Naive thymus-derived CD8-positive, alpha-beta T cell (primary cell): ENCODE data around the gene EOLA1. TPM values are rescaled to one million over a fixed set of nuclear protein-coding genes. Genes with fewer than 3 reads are reported as not detected.
"Not testable (repeated sequence)": the region's sequence is repeated elsewhere in the genome, so short reads cannot be mapped to it uniquely, and the experiment has no call there.

Source experiments
- ATAC-seq, 2 donors: fragments of 150-1000 bp; cut with Tn5 transposase in 1 of 2; sonication (Bioruptor Pico), chemical (Tn5 transposase) in 1 of 2; 1 replicate in 1 of 2; 2 replicates in 1 of 2; pipeline ENCODE4 v1.10.0; 2021; ENCODE audit warnings: mild to moderate bottlenecking in 2 of 2, moderate library complexity in 2 of 2
- POLR2A ChIA-PET: fragments of 350-600 bp; sonication (Branson Sonifier 250); formaldehyde crosslinking; loops from one replicate; lab custom pipeline; 2021; ENCODE audit warnings: antibody characterized with exemption; lab: Charles Lee
- DNase-seq, 10 donors: peaks; one replicate each; pipeline versions ENCODE4 v3.0.0 to v3.0.0-alpha.2; 2020 to 2022
- H3K27ac Mint-ChIP-seq, 10 donors: one replicate each; pipeline ENCODE4 v1.8.0; 2020 to 2022; ENCODE audit warnings: mild to moderate bottlenecking in 10 of 10, mixed read lengths in 10 of 10, moderate library complexity in 4 of 10, inconsistent platforms in 1 of 10
- H3K27me3 Mint-ChIP-seq, 5 donors: one replicate each; pipeline ENCODE4 v1.8.0; 2021 to 2022; ENCODE audit warnings: mixed read lengths in 5 of 5
- H3K36me3 Mint-ChIP-seq, 3 donors: one replicate each; pipeline ENCODE4 v1.8.0; 2020 to 2022; ENCODE audit warnings: mixed read lengths in 3 of 3, mild to moderate bottlenecking in 2 of 3, inconsistent platforms in 1 of 3
- H3K4me1 Mint-ChIP-seq, 4 donors: one replicate each; pipeline ENCODE4 v1.8.0; 2021 to 2022; ENCODE audit warnings: mixed read lengths in 4 of 4
- H3K4me3 Mint-ChIP-seq, 10 donors: one replicate each; pipeline ENCODE4 v1.8.0; 2020 to 2022; ENCODE audit warnings: mild to moderate bottlenecking in 10 of 10, mixed read lengths in 10 of 10, moderate library complexity in 6 of 10, inconsistent platforms in 1 of 10
- H3K9me3 Mint-ChIP-seq, 9 donors: one replicate each; pipeline ENCODE4 v1.8.0; 2020 to 2022; ENCODE audit warnings: mixed read lengths in 9 of 9, mild to moderate bottlenecking in 3 of 9, inconsistent platforms in 1 of 9, moderate library complexity in 1 of 9
- polyA plus RNA-seq, 3 donors: library from polyadenylated mRNA; unstranded; fragments of 300-500 nt; fragmentation: Illumina TruSeq; gene quantifications; one replicate each; pipeline ENCODE4 v1.2.3, GENCODE V29; 2021
- total RNA-seq, 8 experiments: library from RNA in 2 of 8; stranded (reverse) in 2 of 8; gene quantifications; one replicate each; pipeline ENCODE4 v1.2.3 and lab custom pipeline; 2021 to 2026

EOLA1 gene
- total and polyA plus RNA-seq, 5 experiments from 2014 or later: 22.1 to 35.3 (median 24.4) TPM

DNA sequence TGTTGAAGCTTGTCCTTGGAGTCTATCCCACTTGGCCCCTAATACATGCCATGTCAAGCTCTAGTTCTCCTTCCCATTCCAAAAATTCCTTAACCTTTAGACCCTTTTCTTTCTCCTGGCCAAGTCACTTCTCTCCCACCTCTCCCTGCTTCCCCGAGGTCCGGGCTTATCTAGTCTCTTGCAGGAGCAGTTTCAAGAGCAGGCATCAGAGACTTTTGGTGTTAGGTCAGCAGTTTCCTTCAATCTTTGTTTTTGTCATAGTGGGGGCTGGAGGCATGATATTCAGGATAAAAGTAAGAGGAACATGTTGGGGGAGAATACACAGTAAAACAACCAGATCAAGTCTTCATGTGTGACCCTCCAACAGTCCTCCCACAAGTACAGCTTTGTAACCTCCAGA is 24.2 kb upstream of the EOLA1 start:
- Mint-ChIP-seq H3K27ac (peak overlapping the region in 1 of 10 donors; percentile 74), H3K9me3 (no peaks in the 10 kb centered on the region), H3K4me1 (peaks cover 10 to 45% (median 32%) of the 10 kb centered on the region in 4 donors), H3K27me3 (peaks cover 0 to 4% (median 0%) of the 10 kb centered on the region in 5 donors), H3K36me3 (peaks cover 0 to 2% (median 0%) of the 10 kb centered on the region in 3 donors), H3K4me3 (no peak overlapping the region)
- DNase-seq (no peak), ATAC-seq (no peak)
- POLR2A ChIA-PET: no interaction called here

DNA sequence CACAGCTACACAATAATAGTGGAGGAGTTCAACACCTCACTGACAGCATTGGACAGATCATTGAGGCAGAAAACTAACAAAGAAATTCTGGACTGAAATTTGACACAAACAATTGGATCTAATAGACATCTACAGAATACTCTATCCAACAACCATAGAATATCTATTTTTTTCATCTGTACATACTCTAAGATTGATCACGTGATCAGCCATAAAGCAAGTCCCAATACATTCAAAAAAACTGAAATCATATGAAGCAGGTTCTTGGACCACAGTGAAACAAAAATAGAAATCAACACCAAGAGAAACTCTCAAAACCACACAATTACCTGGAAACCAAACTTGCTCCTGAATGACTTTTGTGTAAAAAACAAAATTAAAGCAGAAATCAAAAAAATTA is 23.5 kb upstream of the EOLA1 start:
- Mint-ChIP-seq H3K27ac (no peak overlapping the region), H3K9me3 (no peaks in the 10 kb centered on the region), H3K27me3 (peaks cover 0 to 4% (median 0%) of the 10 kb centered on the region in 5 donors), H3K4me1 (peaks cover 12 to 49% (median 37%) of the 10 kb centered on the region in 4 donors), H3K4me3 (no peak overlapping the region), H3K36me3 (peaks cover 0 to 2% (median 0%) of the 10 kb centered on the region in 3 donors)
- no peak for ATAC-seq
- no peak for DNase-seq
- POLR2A ChIA-PET: no interaction called here

DNA sequence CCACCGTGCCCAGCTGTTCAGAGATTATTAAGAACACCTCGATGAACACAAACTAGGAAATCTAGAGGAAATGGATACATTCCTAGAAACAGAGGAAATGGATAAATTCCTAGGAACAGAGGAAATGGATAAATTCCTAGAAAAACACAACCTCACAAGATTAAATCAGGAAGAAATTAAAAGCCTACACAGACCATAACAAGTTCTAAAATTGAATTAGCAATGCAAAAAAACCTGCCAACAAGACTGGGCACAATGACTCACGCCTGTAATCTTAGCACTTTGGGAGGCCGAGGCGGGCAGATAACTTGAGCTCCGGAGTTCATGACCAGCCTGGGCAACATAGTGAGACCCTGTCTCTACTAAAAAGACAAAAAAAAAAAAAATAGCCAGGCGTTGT is 22.6 kb upstream of the EOLA1 start:
- Mint-ChIP-seq H3K36me3 (peaks cover 0 to 2% (median 0%) of the 10 kb centered on the region in 3 donors), H3K4me1 (peaks cover 11 to 49% (median 40%) of the 10 kb centered on the region in 4 donors), H3K27ac (no peak overlapping the region), H3K27me3 (peaks cover 0 to 4% (median 0%) of the 10 kb centered on the region in 5 donors), H3K9me3 (no peaks in the 10 kb centered on the region), H3K4me3 (no peak overlapping the region)
- ATAC-seq (no peak), DNase-seq (no peak)
- POLR2A ChIA-PET: interaction anchor here (1.4 kb wide), 1 partner anchor 13 kb away, joined by 3 read pairs; the partner anchor contains the start of gene IDS

- H3K36me3 Mint-ChIP-seq, ATAC-seq, DNase-seq, H3K27me3 Mint-ChIP-seq, H3K9me3 Mint-ChIP-seq: not testable (repeated sequence)
- Mint-ChIP-seq H3K27ac (peak overlapping the region in 9 of 10 donors; percentile 18 to 92 (median 70)), H3K4me3 (peak overlapping the region in 8 of 10 donors; percentile 31 to 87 (median 58)), H3K4me1 (peaks cover 11 to 40% (median 32%) of the 10 kb centered on the region in 4 donors)
- POLR2A ChIA-PET: interaction anchor here (2.4 to 2.6 kb wide), 3 partner anchors 8 to 19 kb away, joined by 8 to 16 read pairs (median 14); partner anchors contain the start of genes EOLA1 and IDS
These were observed 20.1 kb upstream of the EOLA1 start for GRCh38 chrX:149520636-149521277.

DNA sequence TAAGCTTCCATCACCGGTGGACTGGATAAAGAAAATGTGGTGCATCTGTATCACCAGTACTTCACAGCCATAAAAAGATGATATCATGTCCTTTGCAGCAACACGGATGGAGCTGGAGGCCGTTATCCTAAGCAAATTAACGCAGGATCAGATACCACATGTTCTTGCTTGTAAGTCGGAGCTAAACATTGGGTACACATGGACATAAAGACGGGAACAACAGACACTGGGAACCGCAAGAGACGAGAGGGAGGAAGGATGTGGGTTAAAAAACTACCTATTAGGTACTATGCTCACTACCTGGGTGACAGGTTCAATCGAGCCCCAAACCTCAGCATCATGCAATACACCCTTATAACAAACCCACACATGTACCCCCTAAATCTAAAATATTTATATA is 19.4 kb upstream of the EOLA1 start:
- ATAC-seq (peak; percentile 30 to 51), DNase-seq (peak in 8 of 10 donors; percentile 31 to 66 (median 44))
- POLR2A ChIA-PET: interaction anchor here (1.1 to 2.6 kb wide), 4 partner anchors 9 to 419 kb away, joined by 3 to 16 read pairs (median 11); partner anchors contain the start of genes EOLA1 and IDS
- H3K36me3 Mint-ChIP-seq: peaks cover 0 to 2% (median 0%) of the 10 kb centered on the region in 3 donors
- H3K4me1 Mint-ChIP-seq: peaks cover 8 to 43% (median 31%) of the 10 kb centered on the region in 4 donors
- peaks cover 0 to 4% (median 0%) of the 10 kb centered on the region in 5 donors for H3K27me3 Mint-ChIP-seq
- peak overlapping the region in 9 of 10 donors; percentile 19 to 87 (median 59) for H3K4me3 Mint-ChIP-seq
- no peaks in the 10 kb centered on the region for H3K9me3 Mint-ChIP-seq
- peak overlapping the region in 9 of 10 donors; percentile 18 to 92 (median 85) for H3K27ac Mint-ChIP-seq

DNA sequence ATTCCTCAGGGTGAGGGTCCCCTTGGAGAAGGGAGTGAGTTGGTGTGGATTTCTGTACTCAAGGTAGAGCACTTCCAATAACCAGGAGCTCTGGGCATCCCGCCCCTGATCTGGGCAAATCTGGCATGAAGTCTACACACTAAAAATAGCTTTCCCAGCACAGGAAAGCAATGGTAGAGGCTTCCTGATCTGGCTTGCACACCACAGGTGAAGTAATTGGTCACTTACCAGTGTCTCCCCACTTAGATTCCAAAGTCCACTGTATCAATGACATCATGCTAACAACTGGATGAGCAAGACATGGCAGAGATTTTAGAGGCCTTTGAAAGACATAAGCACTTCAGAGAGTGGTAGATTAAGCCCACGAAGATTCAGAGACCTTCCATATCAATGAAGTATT is 17.9 kb upstream of the EOLA1 start:
- H3K27ac Mint-ChIP-seq: peak overlapping the region in 5 of 10 donors; percentile 24 to 87 (median 66)
- H3K9me3 Mint-ChIP-seq: no peaks in the 10 kb centered on the region
- POLR2A ChIA-PET: interaction anchor here (2.4 to 2.6 kb wide), 3 partner anchors 10 to 18 kb away, joined by 8 to 16 read pairs (median 14); partner anchors contain the start of genes EOLA1 and IDS
- peaks cover 10 to 49% (median 34%) of the 10 kb centered on the region in 4 donors for H3K4me1 Mint-ChIP-seq
- peaks cover 0 to 4% (median 0%) of the 10 kb centered on the region in 5 donors for H3K27me3 Mint-ChIP-seq
- no peak overlapping the region for H3K4me3 Mint-ChIP-seq
- H3K36me3 Mint-ChIP-seq: peaks cover 0 to 2% (median 0%) of the 10 kb centered on the region in 3 donors
- ATAC-seq (no peak), DNase-seq (no peak)

DNA sequence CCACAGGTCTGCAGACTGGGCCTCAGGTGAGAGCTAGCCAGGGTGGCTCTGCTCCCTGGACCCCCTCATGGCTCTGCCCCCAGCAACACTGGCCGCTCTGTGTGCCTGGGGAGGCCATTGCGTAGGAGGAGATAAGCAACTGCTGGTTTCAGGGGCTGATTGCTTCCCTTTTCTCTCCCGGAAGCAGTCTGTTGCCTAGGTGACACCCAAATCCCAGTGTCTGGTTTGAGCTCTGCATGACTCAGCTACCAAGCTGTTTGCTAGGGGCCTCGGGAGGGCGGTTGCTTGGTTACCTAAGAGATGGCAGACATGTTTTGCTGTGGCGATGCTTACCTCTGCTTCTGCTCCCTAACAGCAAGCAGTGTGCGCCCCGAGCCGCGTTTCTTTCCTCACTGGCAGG is 15.4 kb upstream of the EOLA1 start:
- Mint-ChIP-seq H3K4me3 (peak overlapping the region in 6 of 10 donors; percentile 15 to 66 (median 38)), H3K27ac (peak overlapping the region; percentile 61 to 96 (median 93)), H3K4me1 (peaks cover 8 to 46% (median 31%) of the 10 kb centered on the region in 4 donors)
- H3K27me3 Mint-ChIP-seq, H3K36me3 Mint-ChIP-seq, H3K9me3 Mint-ChIP-seq: not testable (repeated sequence)
- POLR2A ChIA-PET: interaction anchor here (1.1 to 2.6 kb wide), 3 partner anchors 12 to 20 kb away, joined by 4 to 23 read pairs (median 6); partner anchors contain the start of genes EOLA1 and IDS
- peak; percentile 71 to 79 for ATAC-seq
- DNase-seq: peak; percentile 34 to 93 (median 74)

DNA sequence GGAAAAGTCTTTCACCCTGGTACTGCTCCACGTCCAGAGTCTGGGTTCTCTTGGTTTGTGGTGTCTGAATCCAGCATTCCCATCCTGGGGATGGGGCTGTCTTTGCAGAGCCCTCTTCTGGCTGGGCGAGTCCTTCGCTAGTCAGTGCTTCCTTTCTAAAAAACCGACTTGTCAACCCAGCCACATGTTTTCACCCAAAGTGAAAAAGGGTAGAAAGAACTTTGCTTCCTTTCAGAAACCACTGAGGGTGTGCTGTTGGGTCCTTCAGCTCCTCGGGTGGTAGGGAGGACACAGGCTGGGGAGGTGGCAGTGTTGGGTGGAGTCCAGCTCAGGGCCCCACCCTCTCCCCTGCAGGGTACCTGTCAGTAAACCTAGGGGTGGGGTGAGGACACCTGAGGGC is 14.9 kb upstream of the EOLA1 start:
- H3K36me3 Mint-ChIP-seq, H3K27me3 Mint-ChIP-seq, H3K9me3 Mint-ChIP-seq: not testable (repeated sequence)
- POLR2A ChIA-PET: interaction anchor here (1.3 to 2.6 kb wide), 2 partner anchors 14 to 21 kb away, joined by 6 to 23 read pairs; partner anchors contain the start of genes EOLA1 and IDS
- peaks cover 7 to 40% (median 27%) of the 10 kb centered on the region in 4 donors for H3K4me1 Mint-ChIP-seq
- H3K4me3 Mint-ChIP-seq: peak overlapping the region in 9 of 10 donors; percentile 31 to 66 (median 56)
- H3K27ac Mint-ChIP-seq: peak overlapping the region; percentile 61 to 96 (median 93)
- DNase-seq (peak in 6 of 10 donors; percentile 41 to 68 (median 56)), ATAC-seq (peak; percentile 49 to 57)

- Mint-ChIP-seq H3K4me1 (peaks cover 5 to 39% (median 21%) of the 10 kb centered on the region in 4 donors), H3K27ac (peak overlapping the region; percentile 61 to 96 (median 93)), H3K4me3 (peak overlapping the region in 4 of 10 donors; percentile 4 to 55 (median 37))
- not testable (repeated sequence) for ATAC-seq, H3K27me3 Mint-ChIP-seq, DNase-seq, H3K36me3 Mint-ChIP-seq, H3K9me3 Mint-ChIP-seq
- POLR2A ChIA-PET: interaction anchor here (1.3 to 2.6 kb wide), 2 partner anchors 13 to 22 kb away, joined by 6 to 23 read pairs; partner anchors contain the start of genes EOLA1 and IDS
These were observed 14.3 kb upstream of the EOLA1 start for GRCh38 chrX:149526318-149527033.

DNA sequence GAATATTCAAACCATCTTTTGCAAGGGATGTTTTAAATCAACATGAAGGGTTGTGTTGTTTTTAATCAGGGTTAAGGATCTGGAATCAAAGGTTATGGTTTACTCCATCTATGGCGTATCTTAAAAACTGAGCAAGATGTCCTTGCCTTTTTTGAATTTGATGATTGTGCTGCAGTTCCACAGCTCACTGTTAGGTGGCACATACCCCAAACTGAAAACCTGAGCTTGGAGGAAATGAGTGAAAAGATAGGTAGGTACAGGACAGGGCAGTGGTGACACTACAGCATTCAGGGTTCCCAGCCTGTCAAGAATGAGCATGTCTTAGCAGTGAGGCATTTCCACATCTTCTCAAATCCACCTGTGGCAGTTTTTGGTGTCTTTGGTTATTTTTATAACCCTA is 13.1 kb upstream of the EOLA1 start:
- Mint-ChIP-seq H3K27me3 (no peaks in the 10 kb centered on the region), H3K4me3 (peak overlapping the region in 4 of 10 donors; percentile 15 to 62 (median 30)), H3K36me3 (peaks cover 0 to 8% (median 0%) of the 10 kb centered on the region in 3 donors), H3K9me3 (no peaks in the 10 kb centered on the region), H3K27ac (peak overlapping the region; percentile 43 to 91 (median 70)), H3K4me1 (peaks cover under 1 to 30% (median 12%) of the 10 kb centered on the region in 4 donors)
- DNase-seq (peak in 6 of 10 donors; percentile 33 to 65 (median 51)), ATAC-seq (peak in 1 of 2 donors; percentile 16)
- POLR2A ChIA-PET: interaction anchor here (1.0 to 1.3 kb wide), 2 partner anchors 12 to 15 kb away, joined by 4 to 7 read pairs; no protein-coding TSS in a partner anchor

DNA sequence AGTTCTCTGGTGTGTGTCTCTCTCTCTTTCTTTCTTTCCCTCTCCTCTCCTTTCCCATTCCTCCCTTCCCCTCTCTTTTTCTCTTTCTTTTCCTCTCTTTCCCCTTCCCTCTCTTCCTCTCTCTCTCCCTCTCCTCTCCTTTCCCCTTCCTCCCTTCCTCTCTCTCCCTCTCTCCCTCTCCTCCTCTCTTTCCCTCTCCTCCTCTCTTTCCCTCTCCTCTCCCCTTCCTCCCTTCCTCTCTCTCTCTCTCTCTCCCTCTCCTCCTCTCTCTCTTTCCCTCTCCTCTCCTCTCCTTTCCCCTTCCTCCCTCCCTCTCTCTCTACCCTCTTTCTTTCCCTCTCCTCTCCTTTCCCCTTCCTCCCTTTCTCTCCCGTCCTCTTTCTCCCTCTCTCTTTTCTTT is 12.4 kb upstream of the EOLA1 start:
- POLR2A ChIA-PET: interaction anchor here (0.8 to 1.3 kb wide), 3 partner anchors 11 to 23 kb away, joined by 3 to 7 read pairs (median 4); partner anchors contain the start of gene IDS
- H3K36me3 Mint-ChIP-seq: peaks cover 0 to 8% (median 0%) of the 10 kb centered on the region in 3 donors
- peaks cover 0 to 29% (median 10%) of the 10 kb centered on the region in 4 donors for H3K4me1 Mint-ChIP-seq
- H3K27ac Mint-ChIP-seq: peak overlapping the region in 2 of 10 donors; percentile 30 to 52
- DNase-seq: no peak
- H3K4me3 Mint-ChIP-seq: no peak overlapping the region
- no peaks in the 10 kb centered on the region for H3K27me3 Mint-ChIP-seq
- no peak for ATAC-seq
- no peaks in the 10 kb centered on the region for H3K9me3 Mint-ChIP-seq

- Mint-ChIP-seq H3K4me1 (peaks cover 0 to 11% (median 4%) of the 10 kb centered on the region in 4 donors), H3K27me3 (no peaks in the 10 kb centered on the region), H3K36me3 (peaks cover 0 to 11% (median 0%) of the 10 kb centered on the region in 3 donors), H3K27ac (peak overlapping the region in 1 of 10 donors; percentile 48), H3K4me3 (no peak overlapping the region), H3K9me3 (no peaks in the 10 kb centered on the region)
- POLR2A ChIA-PET: no interaction called here
- DNase-seq (no peak), ATAC-seq (no peak)
These were observed 9.2 kb upstream of the EOLA1 start for GRCh38 chrX:149531599-149531998.
